Activated naive CD4-positive, alpha-beta T cell treated with Interleukin-2 at 50 U/mL for 16 hours (primary cell): ENCODE measurements around the gene OR2V2.

Experiments
- DNase-seq: peaks from one replicate; pipeline ENCODE4 v3.0.0-alpha.2; 2020

Gene OR2V2

DNA sequence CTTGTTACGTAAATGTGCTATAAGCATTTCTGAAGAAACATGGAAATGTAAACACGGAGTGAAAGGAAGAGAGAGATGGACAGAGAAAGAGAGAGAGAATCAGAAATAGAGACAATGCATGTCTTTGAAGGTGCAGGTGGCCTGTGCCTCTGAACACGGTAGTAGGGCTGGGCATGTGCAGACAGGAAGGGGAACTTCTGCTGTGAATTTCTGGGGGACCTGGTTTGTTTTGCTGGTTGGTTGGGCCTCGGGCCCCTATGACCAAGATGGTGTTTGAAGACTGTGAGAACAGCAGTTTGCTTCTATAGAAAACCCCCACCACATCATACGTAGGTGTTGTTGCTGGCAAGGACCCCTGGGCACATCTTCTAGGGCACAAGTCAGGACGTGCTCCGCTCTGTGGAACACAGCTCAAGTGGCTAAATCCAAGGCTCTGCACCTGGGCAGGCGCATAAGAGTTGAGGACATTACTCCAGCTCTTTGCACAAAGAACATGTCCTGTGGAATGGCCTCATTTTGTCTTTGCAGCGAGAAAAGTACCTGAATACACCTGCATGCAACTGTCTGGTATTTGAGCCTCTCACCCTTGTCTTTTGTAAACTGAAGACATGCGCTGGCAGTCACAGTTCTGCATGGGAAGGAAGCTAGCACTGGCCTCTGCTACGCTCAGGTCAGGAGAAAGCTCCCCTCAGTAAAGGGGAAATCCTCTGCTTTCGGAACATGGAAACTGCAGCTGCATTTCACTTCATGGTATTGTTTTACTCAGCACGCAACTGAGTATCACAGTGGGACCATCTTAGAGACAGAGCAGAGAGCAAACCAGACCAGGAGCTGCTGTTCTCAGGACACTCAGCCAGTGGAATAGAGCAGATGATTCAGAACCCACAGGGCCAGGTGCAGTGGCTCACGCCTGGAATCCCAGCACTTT is 2.7 kb downstream of the OR2V2 start:
- DNase-seq, result no peak

DNA sequence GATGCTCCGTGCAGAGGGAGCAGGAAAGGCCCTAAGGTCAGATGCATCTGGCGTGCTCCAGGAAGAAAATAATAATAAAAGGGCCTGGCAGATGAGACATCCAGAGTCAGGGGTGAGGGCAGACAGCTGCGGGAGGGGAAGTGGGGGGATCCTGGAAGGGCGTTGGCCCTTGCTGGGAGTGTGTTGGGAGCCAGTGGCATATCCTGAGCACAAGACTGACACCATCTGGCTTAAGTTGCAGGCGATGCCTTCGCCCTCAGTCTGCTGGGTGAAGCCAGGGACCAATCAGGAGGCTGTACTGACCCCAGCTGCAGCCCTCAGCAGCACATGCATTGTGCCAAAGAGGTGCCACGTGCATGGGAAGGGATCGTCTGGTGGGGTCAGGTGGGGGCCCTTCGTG is 3.8 kb downstream of the OR2V2 start:
- no peak for DNase-seq

DNA sequence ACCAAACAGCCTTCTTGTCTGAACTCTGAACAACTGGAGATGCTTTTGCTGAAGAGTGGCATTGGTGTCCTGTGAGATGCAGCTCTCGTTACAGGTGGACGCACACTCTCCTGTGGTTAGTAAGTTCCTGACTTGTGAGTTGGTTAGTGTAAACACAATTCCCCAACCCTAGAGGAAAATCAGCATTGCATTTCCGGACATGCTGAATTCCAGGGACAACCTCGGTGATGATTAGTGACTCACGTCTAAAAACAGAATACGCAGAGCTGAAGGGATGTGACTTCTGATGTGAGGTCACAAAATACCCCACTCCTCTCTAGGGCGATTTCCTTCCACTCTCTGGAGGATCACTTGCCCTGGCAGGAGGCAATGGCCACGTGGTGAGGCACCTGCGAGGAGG is 5.0 kb downstream of the OR2V2 start:
- no peak for DNase-seq

DNA sequence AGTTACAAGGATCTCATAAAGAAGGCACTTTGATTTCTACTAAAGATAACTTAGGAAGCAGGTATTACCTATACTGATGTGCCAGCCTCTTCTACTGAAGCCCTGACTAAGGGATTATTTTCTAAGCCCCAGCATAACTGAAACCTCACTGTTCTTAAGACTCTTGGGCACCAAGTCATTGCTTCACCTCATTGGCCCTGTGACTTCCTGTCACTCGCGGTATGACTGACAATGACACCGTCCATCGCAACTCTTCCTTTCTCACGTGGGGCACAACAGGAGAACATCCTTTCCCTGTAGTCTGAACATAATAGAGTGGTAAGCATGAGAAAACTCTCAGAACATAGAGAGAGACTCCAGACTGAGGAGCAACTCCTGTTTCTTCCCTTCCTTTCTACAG is 6.4 kb downstream of the OR2V2 start:
- no peak for DNase-seq

- DNase-seq, result no peak
These were observed 9.4 kb downstream of the OR2V2 start for GRCh38 chr5:181156758-181157157.

DNA sequence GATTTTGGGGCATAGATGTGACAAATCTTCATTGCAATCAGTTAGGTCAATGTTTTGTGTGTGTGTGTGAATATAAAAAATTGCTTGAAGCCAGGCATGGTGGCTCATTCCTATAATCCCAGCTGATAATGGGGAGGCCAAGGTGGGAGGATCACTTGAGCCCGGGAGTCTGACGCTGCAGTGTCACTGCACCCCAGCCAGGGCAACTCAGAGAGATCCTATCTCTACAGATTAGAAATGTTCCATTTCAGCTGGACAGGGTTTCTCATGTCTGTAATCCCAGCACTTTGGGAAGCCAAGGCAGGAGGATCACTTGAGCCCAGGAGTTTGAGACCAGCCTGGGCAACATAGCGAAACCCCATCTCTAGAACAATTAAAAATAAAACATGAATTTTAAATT is 11.5 kb downstream of the OR2V2 start:
- DNase-seq, result no peak

DNA sequence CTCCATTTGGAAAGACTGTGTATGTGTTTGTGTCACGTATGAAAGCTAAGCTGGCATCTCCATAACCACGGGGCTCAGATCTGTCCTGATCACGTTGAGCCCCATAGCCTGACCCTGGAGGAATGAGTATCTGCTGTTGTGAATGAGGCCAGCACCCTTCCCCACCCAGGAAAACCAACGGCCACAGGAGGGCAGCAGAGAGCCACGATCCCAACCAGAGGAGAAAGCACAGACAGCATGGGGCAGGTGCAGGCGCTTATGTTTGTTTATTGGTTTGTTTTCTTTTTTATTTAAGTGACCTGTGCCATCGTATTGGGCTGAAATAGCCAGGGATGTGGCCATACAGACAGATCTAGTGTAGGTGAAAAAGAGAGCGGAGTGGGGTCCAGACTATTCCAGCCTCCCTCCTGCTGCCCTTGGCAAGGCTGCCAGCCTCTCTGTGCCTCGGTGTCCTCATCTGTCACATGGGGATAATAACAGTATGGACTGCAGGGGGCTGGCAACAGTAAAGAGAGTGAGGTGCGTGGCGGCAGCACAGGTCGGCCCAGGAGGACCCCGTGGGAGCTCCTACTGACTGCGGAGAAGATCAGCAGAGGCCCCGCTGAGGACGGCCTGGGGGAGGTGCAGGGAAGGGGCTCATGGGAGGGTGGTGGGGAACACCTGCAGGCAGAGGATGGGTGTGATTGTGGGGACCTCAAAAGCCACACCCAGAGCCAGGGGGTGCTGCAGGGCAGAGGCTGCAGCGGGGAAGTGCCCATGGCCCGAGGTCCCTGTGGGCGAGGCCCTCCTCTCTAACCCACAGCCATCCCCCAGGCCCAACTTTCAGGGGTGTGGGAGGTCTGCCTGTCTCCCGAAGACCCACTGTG is 12.1 kb downstream of the OR2V2 start:
- DNase-seq, result peak; percentile 92

- peak; percentile 81 for DNase-seq
These were observed 12.9 kb downstream of the OR2V2 start for GRCh38 chr5:181160152-181160754.

DNA sequence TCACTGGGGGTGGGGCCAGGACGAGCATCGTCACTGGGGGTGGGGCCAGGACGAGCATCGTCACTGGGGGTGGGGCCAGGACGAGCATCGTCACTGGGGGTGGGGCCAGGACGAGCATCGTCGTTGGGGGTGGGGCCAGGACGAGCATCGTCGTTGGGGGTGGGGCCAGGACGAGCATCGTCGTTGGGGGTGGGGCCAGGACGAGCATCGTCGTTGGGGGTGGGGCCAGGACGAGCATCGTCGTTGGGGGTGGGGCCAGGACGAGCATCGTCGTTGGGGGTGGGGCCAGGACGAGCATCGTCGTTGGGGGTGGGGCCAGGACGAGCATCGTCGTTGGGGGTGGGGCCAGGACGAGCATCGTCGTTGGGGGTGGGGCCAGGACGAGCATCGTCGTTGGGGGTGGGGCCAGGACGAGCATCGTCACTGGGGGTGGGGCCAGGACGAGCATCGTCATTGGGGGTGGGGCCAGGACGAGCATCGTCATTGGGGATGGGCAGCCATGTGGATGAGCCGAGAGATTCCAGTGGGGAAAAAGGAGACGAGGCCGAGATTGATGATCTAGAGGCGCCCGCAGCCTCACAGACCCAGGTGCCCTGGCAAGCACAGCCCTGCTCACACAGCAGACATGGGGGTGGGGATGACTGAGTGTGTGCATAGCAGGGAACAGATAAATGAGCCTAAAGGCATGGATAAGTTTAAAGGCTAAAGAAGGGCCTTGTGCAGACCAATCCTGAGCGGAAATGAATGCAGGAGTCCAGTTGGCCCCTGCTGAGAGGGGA is 13.6 kb downstream of the OR2V2 start:
- DNase-seq, result peak; percentile 53

DNA sequence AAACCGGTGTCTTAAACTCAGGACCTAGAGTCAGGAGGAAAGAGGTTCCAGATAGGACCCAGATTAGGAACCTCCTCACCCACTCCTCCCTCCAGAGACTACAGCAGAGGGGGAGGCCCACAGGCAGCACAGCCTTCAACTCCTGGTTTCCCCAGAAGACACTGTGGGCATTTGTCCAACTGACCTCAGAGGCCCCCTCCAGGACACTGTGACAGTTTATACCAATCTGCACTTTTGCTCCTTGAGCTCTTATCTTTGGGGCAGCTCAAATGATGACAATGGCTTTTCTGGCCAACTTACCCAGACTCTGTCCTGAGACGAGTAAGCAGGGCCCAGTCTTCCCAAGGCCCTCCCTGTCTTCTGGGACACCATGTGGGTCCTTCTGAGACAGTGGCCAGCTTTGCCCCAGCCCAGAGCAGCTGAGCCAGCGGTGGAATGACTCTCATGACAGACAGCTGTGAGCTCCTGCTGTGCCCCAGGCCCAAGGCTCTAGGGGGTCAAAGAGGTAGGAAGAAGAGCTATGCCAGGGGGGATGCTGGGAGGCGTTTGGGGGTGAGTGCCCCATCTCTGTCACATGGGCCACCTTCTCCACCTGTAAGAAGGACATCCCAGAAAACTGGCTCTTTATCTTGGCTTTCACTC is 14.3 kb downstream of the OR2V2 start:
- no peak for DNase-seq

DNA sequence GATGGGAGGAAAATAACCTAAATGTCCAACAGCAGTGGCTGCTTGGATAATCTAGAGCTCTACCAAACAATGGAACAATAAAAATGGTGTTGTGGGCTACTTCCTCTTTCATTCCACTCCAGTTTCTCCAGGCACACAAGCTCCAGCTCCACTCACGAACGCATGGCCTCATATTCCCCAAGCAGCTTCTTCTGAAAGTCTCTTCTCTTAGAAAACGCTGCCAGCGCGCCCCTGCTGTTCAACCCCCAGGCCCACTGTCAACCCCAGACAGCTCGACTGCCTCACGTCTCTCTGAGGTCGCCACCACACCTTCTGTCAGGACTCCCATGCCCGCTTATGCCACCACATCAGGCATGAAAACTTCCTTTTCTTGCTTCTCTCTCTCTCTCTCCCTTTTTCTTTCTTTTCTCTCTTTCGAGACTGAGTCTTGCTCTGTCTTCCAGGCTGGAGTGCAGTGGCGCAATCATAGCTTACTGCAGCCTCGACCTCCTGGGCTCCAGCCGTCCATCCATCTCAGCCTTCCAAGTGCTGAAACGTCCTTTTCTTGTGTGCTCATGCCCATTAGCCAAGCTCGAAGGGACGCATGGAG is 16.2 kb downstream of the OR2V2 start:
- DNase-seq, result no peak

GRCh38 chr5:181164076-181164952 is 16.9 kb downstream of the OR2V2 start:
- DNase-seq, result peak; percentile 30

GRCh38 chr5:181166812-181167733 is 19.7 kb downstream of the OR2V2 start:
- DNase-seq, result no peak

DNA sequence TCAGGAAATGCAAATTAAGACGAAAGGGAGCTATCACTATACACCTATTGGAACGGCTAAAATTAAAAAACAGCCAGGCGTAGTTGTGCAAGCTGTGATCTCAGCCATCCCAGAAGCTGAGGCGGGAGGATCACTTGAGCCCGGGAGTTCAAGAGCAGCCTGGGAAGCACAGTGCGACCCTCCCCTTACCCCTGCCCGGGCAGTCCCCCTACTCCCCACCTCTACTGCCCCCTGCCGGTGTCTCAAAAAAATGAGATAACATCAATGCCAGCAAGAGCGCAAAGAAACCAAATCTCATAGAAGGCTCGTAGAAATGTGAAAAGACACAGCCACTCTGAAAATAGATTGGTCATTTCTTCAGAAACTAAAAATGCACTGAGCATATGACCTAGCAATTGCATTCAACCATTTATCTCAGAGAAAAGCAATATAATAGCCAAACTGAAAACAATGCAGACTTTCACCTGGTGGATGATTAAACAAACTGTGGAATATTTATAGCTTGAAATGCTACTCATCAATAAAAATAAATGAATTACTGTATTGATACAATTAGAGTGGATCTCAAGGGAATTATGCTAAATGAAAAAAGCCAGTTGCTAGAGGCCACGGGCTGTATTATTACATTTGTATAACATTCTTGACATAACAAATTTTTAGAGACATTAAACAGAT is 20.6 kb downstream of the OR2V2 start:
- DNase-seq, result no peak

- DNase-seq, result no peak
These were observed 21.3 kb downstream of the OR2V2 start for GRCh38 chr5:181168595-181169118.

GRCh38 chr5:181169459-181170236 is 22.3 kb downstream of the OR2V2 start:
- peak; percentile 69 for DNase-seq

- DNase-seq, result no peak
These were observed 22.9 kb downstream of the OR2V2 start for GRCh38 chr5:181170237-181170825.
